CD4-positive, alpha-beta memory T cell (primary cell): ENCODE data around the gene ZNF280B. TPM values are rescaled to one million over a fixed set of nuclear protein-coding genes. Genes with fewer than 3 reads are reported as not detected.
"Not testable (repeated sequence)": the region's sequence is repeated elsewhere in the genome, so short reads cannot be mapped to it uniquely, and the experiment has no call there.

Experiments used
- CTCF ChIA-PET: fragments of 350-600 bp; sonication (Branson Sonifier 250); formaldehyde crosslinking; loops from one replicate; lab custom pipeline; 2021; ENCODE audit warnings: inconsistent platforms; ENCODE audit not compliant: partially characterized antibody; lab: Charles Lee
- POLR2A ChIA-PET: fragments of 350-600 bp; sonication (Branson Sonifier 250); formaldehyde crosslinking; loops from one replicate; lab custom pipeline; 2021; ENCODE audit not compliant: partially characterized antibody; lab: Charles Lee
- DNase-seq, 5 donors: peaks; one replicate each; pipeline versions ENCODE4 v3.0.0 to v3.0.0-alpha.2; 2020 to 2022; ENCODE audit warnings: mixed read lengths in 1 of 5
- H3K27ac ChIP-seq: one replicate; pipeline ENCODE4 v1.7.0; 2013; ENCODE audit warnings: low read depth, low read length
- H3K27me3 ChIP-seq: 2 replicates; pipeline ENCODE4 v1.7.0; 2013; ENCODE audit warnings: mild to moderate bottlenecking, low read length, moderate library complexity; ENCODE audit not compliant: insufficient read depth
- H3K36me3 ChIP-seq: 2 replicates; pipeline ENCODE4 v1.7.0; 2013; ENCODE audit warnings: mild to moderate bottlenecking, low read length, moderate library complexity; ENCODE audit not compliant: insufficient read depth
- H3K4me1 ChIP-seq: 2 replicates; pipeline ENCODE4 v1.7.0; 2013; ENCODE audit warnings: mild to moderate bottlenecking, low read length, moderate library complexity; ENCODE audit not compliant: insufficient read depth
- H3K4me3 ChIP-seq, 2 donors: one replicate each; pipeline ENCODE4 v1.7.0; 2013; ENCODE audit warnings: low read length in 2 of 2, mild to moderate bottlenecking in 1 of 2
- H3K9me3 ChIP-seq, 2 donors: one replicate each; pipeline ENCODE4 v1.7.0; 2013; ENCODE audit warnings: low read length in 2 of 2, control low read depth in 1 of 2; ENCODE audit not compliant: control insufficient read depth in 1 of 2
- H3K27ac Mint-ChIP-seq, 7 donors: one replicate each; pipeline ENCODE4 v1.8.0; 2020 to 2021; ENCODE audit warnings: mixed read lengths in 7 of 7, mild to moderate bottlenecking in 6 of 7, inconsistent platforms in 3 of 7, moderate library complexity in 3 of 7
- H3K27me3 Mint-ChIP-seq, 2 donors: one replicate each; pipeline ENCODE4 v1.8.0; 2020 to 2021; ENCODE audit warnings: mixed read lengths in 2 of 2
- H3K36me3 Mint-ChIP-seq, 2 donors: one replicate each; pipeline ENCODE4 v1.8.0; 2020 to 2021; ENCODE audit warnings: mixed read lengths in 2 of 2, inconsistent platforms in 1 of 2, mild to moderate bottlenecking in 1 of 2
- H3K4me1 Mint-ChIP-seq, 4 donors: one replicate each; pipeline ENCODE4 v1.8.0; 2020 to 2021; ENCODE audit warnings: mixed read lengths in 4 of 4, mild to moderate bottlenecking in 1 of 4
- H3K4me3 Mint-ChIP-seq, 8 donors: one replicate each; pipeline ENCODE4 v1.8.0; 2020 to 2021; ENCODE audit warnings: mixed read lengths in 8 of 8, mild to moderate bottlenecking in 7 of 8, moderate library complexity in 6 of 8, inconsistent platforms in 3 of 8
- H3K9me3 Mint-ChIP-seq, 8 donors: one replicate each; pipeline ENCODE4 v1.8.0; 2020 to 2021; ENCODE audit warnings: mixed read lengths in 8 of 8, mild to moderate bottlenecking in 5 of 8, inconsistent platforms in 3 of 8, moderate library complexity in 1 of 8
- intact Hi-C: fragments of 100-400 bp; cut with micrococcal nuclease; formaldehyde crosslinking; loops from one replicate; pipeline ENCODE4 v1.15.1; 2023
- polyA plus RNA-seq, 2 donors: library from polyadenylated mRNA; unstranded; fragments of 300-500 nt; fragmentation: Illumina TruSeq; gene quantifications; one replicate each; pipeline ENCODE4 v1.2.3, GENCODE V29; 2021
- total RNA-seq, 2 experiments: library from RNA; stranded (reverse); gene quantifications; one replicate each; pipeline ENCODE4 v1.2.3, GENCODE V29; 2021

Gene ZNF280B
- total and polyA plus RNA-seq, 4 experiments from 2014 or later = 1.1 to 2.7 (median 2.1) TPM

DNA sequence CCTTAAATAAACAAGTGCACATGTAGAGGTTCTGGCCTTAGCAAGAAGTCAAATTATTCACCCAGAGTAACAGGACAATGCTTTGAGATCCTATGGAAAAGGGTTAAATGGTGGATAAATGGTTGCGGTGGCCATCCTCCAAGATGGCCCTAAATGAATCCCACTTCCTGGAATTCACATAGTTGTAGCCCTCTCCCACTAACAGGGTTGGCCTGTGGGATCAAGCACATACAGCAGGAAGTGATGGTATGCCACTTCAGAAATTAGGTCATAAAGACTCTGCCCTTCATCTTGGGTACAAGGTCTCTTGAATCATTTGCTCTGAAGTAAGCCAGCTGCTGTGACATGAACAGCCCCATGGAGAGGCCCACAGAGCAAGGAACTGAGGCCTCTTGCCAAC lies 1.8 kb downstream of the ZNF280B start:
- H3K9me3 Mint-ChIP-seq = peaks cover 0 to 8% (median under 1%) of the 10 kb centered on the region in 8 donors
- Histone ChIP-seq H3K9me3 (no peaks in the 10 kb centered on the region), H3K27me3 (no peaks in the 10 kb centered on the region), H3K4me1 (peaks cover 13% of the 10 kb centered on the region), H3K27ac (no peak overlapping the region), H3K4me3 (no peak overlapping the region), H3K36me3 (peaks cover 4% of the 10 kb centered on the region)
- H3K4me1 Mint-ChIP-seq = peaks cover 9 to 26% (median 14%) of the 10 kb centered on the region in 4 donors
- H3K27ac Mint-ChIP-seq = no peak overlapping the region
- peak overlapping the region in 3 of 8 donors; percentile 3 to 53 (median 52) for H3K4me3 Mint-ChIP-seq
- H3K27me3 Mint-ChIP-seq = peaks cover 0 to 1% of the 10 kb centered on the region in 2 donors
- no peak for DNase-seq
- intact Hi-C loops = no loop called here
- peaks cover 25 to 32% of the 10 kb centered on the region in 2 donors for H3K36me3 Mint-ChIP-seq
- ChIA-PET CTCF (no interaction called here), POLR2A (no interaction called here)

GRCh38 chr22:22498267-22498666 lies 10.3 kb downstream of the ZNF280B start:
- CTCF ChIA-PET = interaction anchor here (1.7 kb wide), 1 partner anchor 11 kb away, joined by 6 read pairs; the partner anchor contains the start of gene ZNF280B
- Histone ChIP-seq H3K27me3 (no peaks in the 10 kb centered on the region), H3K27ac (no peak overlapping the region), H3K4me3 (no peak overlapping the region), H3K9me3 (no peaks in the 10 kb centered on the region), H3K4me1 (no peaks in the 10 kb centered on the region), H3K36me3 (peaks cover 14% of the 10 kb centered on the region)
- Mint-ChIP-seq H3K9me3 (no peaks in the 10 kb centered on the region), H3K4me1 (peaks cover 0 to 6% (median 2%) of the 10 kb centered on the region in 4 donors), H3K4me3 (no peak overlapping the region), H3K27ac (peak overlapping the region in 1 of 7 donors; percentile 71), H3K27me3 (no peaks in the 10 kb centered on the region), H3K36me3 (peaks cover 14 to 18% of the 10 kb centered on the region in 2 donors)
- no peak for DNase-seq
- intact Hi-C loops = no loop called here
- POLR2A ChIA-PET = no interaction called here

DNA sequence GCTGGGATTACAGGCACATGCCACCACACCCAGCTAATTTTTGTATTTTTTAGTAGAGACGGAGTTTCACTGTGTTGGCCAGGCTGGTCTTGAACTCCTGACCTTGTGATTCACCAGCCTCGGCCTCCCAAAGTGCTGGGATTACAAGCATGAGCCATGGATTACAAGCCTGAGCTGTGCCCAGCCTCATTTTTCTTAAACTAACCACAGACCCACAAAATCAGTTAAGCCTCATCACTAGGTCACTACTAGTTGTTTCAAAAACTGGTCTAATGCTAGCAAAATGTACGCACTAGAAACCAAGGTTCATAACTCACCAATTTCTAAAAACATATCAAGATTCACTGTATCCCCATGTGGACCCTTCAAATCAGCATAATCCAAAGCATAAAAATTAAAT lies 17.0 kb downstream of the ZNF280B start:
- peaks cover 39 to 48% of the 10 kb centered on the region in 2 donors for H3K36me3 Mint-ChIP-seq
- POLR2A ChIA-PET, H3K27ac Mint-ChIP-seq: not testable (repeated sequence)

DNA sequence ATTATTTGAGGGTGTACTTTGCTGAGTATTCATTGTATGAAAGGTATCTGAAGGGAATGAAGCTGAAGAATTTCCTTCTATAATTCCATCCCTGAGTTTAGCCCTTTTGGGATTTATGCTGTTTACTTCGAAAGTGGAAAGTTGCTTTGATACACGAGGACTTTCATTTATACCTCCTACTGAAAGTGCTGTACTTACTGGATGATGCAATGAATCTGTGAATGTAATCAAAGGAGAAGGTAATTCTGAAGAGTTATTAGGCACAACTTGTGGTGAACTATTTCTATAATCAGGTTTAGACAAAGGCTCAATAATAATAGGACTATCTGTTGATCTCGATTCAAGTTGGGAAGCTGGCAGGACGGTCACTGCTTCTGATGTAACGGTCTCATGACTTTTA lies 19.8 kb downstream of the ZNF280B start:
- ChIA-PET CTCF (interaction anchor here (1.4 to 1.6 kb wide), 2 partner anchors 13 to 20 kb away, joined by 3 to 7 read pairs; partner anchors contain the start of gene ZNF280B), POLR2A (interaction anchor here (1.5 kb wide), 1 partner anchor 16 kb away, joined by 3 read pairs; no protein-coding TSS in a partner anchor)
- Histone ChIP-seq H3K27me3 (no peaks in the 10 kb centered on the region), H3K4me1 (no peaks in the 10 kb centered on the region), H3K36me3 (peaks cover 10% of the 10 kb centered on the region), H3K4me3 (no peak overlapping the region), H3K27ac (no peak overlapping the region), H3K9me3 (no peaks in the 10 kb centered on the region)
- intact Hi-C loops = no loop called here
- Mint-ChIP-seq H3K4me3 (no peak overlapping the region), H3K36me3 (peaks cover 42 to 49% of the 10 kb centered on the region in 2 donors), H3K4me1 (no peaks in the 10 kb centered on the region), H3K9me3 (no peaks in the 10 kb centered on the region), H3K27me3 (no peaks in the 10 kb centered on the region), H3K27ac (peak overlapping the region in 1 of 7 donors; percentile 8)
- no peak for DNase-seq

More for the DNA sequence above, 17.0 kb downstream of the ZNF280B start:
- H3K27me3 ChIP-seq, DNase-seq, H3K4me3 ChIP-seq, H3K4me1 ChIP-seq, H3K27ac ChIP-seq, H3K9me3 Mint-ChIP-seq, H3K9me3 ChIP-seq, H3K27me3 Mint-ChIP-seq, H3K4me1 Mint-ChIP-seq, intact Hi-C loops, CTCF ChIA-PET, H3K4me3 Mint-ChIP-seq: not testable (repeated sequence)
- H3K36me3 ChIP-seq = peaks cover 15% of the 10 kb centered on the region

GRCh38 chr22:22487869-22488597 lies 20.5 kb downstream of the ZNF280B start:
- Mint-ChIP-seq H3K4me3 (no peak overlapping the region), H3K36me3 (peaks cover 35 to 42% of the 10 kb centered on the region in 2 donors), H3K27me3 (no peaks in the 10 kb centered on the region), H3K27ac (peak overlapping the region in 1 of 7 donors; percentile 52), H3K9me3 (no peaks in the 10 kb centered on the region), H3K4me1 (no peaks in the 10 kb centered on the region)
- no peaks in the 10 kb centered on the region for H3K27me3 ChIP-seq
- H3K4me1 ChIP-seq = no peaks in the 10 kb centered on the region
- peaks cover 4% of the 10 kb centered on the region for H3K36me3 ChIP-seq
- no peaks in the 10 kb centered on the region for H3K9me3 ChIP-seq
- intact Hi-C loops = no loop called here
- POLR2A ChIA-PET = no interaction called here
- no peak overlapping the region for H3K27ac ChIP-seq
- no peak for DNase-seq
- CTCF ChIA-PET = no interaction called here
- H3K4me3 ChIP-seq = no peak overlapping the region

GRCh38 chr22:22487059-22487458 lies 21.5 kb downstream of the ZNF280B start:
- intact Hi-C loops = no loop called here
- CTCF ChIA-PET = interaction anchor here (1.2 to 1.5 kb wide), 3 partner anchors 12 to 24 kb away, joined by 3 to 5 read pairs (median 4); no protein-coding TSS in a partner anchor
- H3K9me3 ChIP-seq = no peaks in the 10 kb centered on the region

GRCh38 chr22:22486132-22486899 lies 22.2 kb downstream of the ZNF280B start:
- no peaks in the 10 kb centered on the region for H3K4me1 Mint-ChIP-seq
- no peaks in the 10 kb centered on the region for H3K9me3 ChIP-seq
- H3K36me3 ChIP-seq = peaks cover 4% of the 10 kb centered on the region
- H3K9me3 Mint-ChIP-seq = no peaks in the 10 kb centered on the region
- no peak for DNase-seq
- no peak overlapping the region for H3K4me3 ChIP-seq
- no peak overlapping the region for H3K27ac ChIP-seq
- ChIA-PET CTCF (interaction anchor here (1.2 to 1.5 kb wide), 4 partner anchors 11 to 23 kb away, joined by 3 to 5 read pairs (median 4); partner anchors contain the start of gene ZNF280B), POLR2A (no interaction called here)
- no peaks in the 10 kb centered on the region for H3K4me1 ChIP-seq
- H3K27ac Mint-ChIP-seq = no peak overlapping the region
- no peaks in the 10 kb centered on the region for H3K27me3 ChIP-seq
- intact Hi-C loops = no loop called here
- H3K4me3 Mint-ChIP-seq = no peak overlapping the region
- peaks cover 32 to 35% of the 10 kb centered on the region in 2 donors for H3K36me3 Mint-ChIP-seq
- no peaks in the 10 kb centered on the region for H3K27me3 Mint-ChIP-seq

More at GRCh38 chr22:22487059-22487458, 21.5 kb downstream of the ZNF280B start:
- no peak overlapping the region for H3K27ac Mint-ChIP-seq
- peaks cover 35 to 39% of the 10 kb centered on the region in 2 donors for H3K36me3 Mint-ChIP-seq
- no peaks in the 10 kb centered on the region for H3K27me3 ChIP-seq
- no peaks in the 10 kb centered on the region for H3K27me3 Mint-ChIP-seq
- peaks cover 4% of the 10 kb centered on the region for H3K36me3 ChIP-seq
- H3K4me3 ChIP-seq = no peak overlapping the region
- no peaks in the 10 kb centered on the region for H3K4me1 ChIP-seq
- POLR2A ChIA-PET = no interaction called here
- no peaks in the 10 kb centered on the region for H3K4me1 Mint-ChIP-seq
- no peak overlapping the region for H3K4me3 Mint-ChIP-seq
- no peaks in the 10 kb centered on the region for H3K9me3 Mint-ChIP-seq
- no peak for DNase-seq
- no peak overlapping the region for H3K27ac ChIP-seq
